ENCODE data around the gene HSPH1. TPM values are rescaled to one million over a fixed set of nuclear protein-coding genes. Genes with fewer than 3 reads are reported as not detected.
"Not testable (repeated sequence)": the region's sequence is repeated elsewhere in the genome, so short reads cannot be mapped to it uniquely, and the experiment has no call there.

HSPH1 gene
- total and polyA plus RNA-seq, 12 donors: 19.8 to 122 (median 48.2) TPM

DNA sequence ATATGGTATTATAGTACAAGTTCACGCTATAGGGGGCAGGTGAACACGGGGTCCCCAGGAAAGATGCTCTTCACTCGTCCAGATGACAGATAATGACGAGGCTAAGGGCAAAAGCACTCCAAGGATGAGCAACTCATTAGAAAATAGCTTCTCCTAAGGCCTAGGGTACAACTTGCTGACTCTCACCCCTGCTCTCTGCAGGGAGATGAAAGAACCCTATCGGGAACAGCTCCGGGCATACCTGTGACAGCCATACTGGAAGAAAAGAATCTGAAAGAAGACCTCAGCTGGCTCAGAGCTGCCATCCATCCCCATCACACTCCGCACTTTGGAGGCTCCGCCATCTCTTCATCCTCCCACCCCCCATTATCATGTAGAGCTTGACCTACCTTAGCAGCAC, 17.5 kb upstream of the HSPH1 start:
- intact Hi-C loops (cut with DNase I): no loop called here
- TF ChIP-seq, protein P1, sequence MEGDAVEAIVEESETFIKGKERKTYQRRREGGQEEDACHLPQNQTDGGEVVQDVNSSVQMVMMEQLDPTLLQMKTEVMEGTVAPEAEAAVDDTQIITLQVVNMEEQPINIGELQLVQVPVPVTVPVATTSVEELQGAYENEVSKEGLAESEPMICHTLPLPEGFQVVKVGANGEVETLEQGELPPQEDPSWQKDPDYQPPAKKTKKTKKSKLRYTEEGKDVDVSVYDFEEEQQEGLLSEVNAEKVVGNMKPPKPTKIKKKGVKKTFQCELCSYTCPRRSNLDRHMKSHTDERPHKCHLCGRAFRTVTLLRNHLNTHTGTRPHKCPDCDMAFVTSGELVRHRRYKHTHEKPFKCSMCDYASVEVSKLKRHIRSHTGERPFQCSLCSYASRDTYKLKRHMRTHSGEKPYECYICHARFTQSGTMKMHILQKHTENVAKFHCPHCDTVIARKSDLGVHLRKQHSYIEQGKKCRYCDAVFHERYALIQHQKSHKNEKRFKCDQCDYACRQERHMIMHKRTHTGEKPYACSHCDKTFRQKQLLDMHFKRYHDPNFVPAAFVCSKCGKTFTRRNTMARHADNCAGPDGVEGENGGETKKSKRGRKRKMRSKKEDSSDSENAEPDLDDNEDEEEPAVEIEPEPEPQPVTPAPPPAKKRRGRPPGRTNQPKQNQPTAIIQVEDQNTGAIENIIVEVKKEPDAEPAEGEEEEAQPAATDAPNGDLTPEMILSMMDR (IDR thresholded peaks at IDR 0.05): no peak
- no peak for TF ChIP-seq POLR2A (IDR thresholded peaks at IDR 0.05)
- Histone ChIP-seq H3K9me3 (replicated peaks in 1 of 3) (no peaks in the 10 kb centered on the region), H3K27me3 (no peaks in the 10 kb centered on the region), H3K4me3 (no peak overlapping the region), H3K27ac (no peak overlapping the region), H3K36me3 (replicated peaks in 1 of 2) (no peaks in the 10 kb centered on the region), H3K4me1 (replicated peaks in 1 of 2) (no peaks in the 10 kb centered on the region)
- no peak for DNase-seq
- WGBS, 4 donors: 88 to 95% (median 92%) methylated on average over 8 of the region's 8 CpGs

- intact Hi-C loops (cut with DNase I); H3K9me3 ChIP-seq (replicated peaks in 1 of 3); H3K4me3 ChIP-seq; H3K36me3 ChIP-seq (replicated peaks in 1 of 2); H3K27ac ChIP-seq; H3K4me1 ChIP-seq (replicated peaks in 1 of 2); H3K27me3 ChIP-seq; DNase-seq: not testable (repeated sequence)
- WGBS, 4 donors: 86 to 90% (median 87%) methylated on average over 12 of the region's 12 CpGs
Measured at GRCh38 chr13:31177813-31178495, 16.2 kb upstream of the HSPH1 start.

GRCh38 chr13:31175847-31176532, 14.3 kb upstream of the HSPH1 start:
- TF ChIP-seq, protein P1 (IDR thresholded peaks at IDR 0.05): no peak
- Histone ChIP-seq H3K27me3 (no peaks in the 10 kb centered on the region), H3K4me1 (replicated peaks in 1 of 2) (no peaks in the 10 kb centered on the region), H3K27ac (no peak overlapping the region), H3K36me3 (replicated peaks in 1 of 2) (no peaks in the 10 kb centered on the region), H3K4me3 (no peak overlapping the region), H3K9me3 (replicated peaks in 1 of 3) (no peaks in the 10 kb centered on the region)
- intact Hi-C loops (cut with DNase I): no loop called here
- DNase-seq: no peak
- WGBS, 4 donors: 75 to 100% (median 79%) methylated on average over 3 of the region's 3 CpGs

DNA sequence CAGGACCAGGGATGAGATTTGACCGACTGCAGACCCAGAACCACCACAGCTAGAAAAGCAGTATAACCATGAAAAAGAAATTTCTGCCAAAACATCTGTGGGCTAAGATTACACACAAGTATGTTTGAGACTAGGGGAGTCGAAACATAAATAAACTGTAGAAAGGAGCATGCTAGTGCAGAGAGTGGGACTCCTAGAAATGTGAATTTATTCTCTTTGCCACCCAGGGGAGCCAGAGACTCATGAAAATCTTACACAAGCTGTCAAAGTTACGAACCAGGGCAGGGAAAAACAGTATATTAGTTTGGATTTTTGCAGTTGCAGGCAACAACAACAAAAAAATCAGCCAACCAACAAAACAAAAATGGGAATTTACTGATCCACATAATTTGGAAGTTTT, 12.3 kb upstream of the HSPH1 start:
- intact Hi-C loops (cut with DNase I): no loop called here
- no peak overlapping the region for H3K4me3 ChIP-seq
- no peak for TF ChIP-seq POLR2A (IDR thresholded peaks at IDR 0.05)
- TF ChIP-seq, protein P1 (IDR thresholded peaks at IDR 0.05): no peak
- no peaks in the 10 kb centered on the region for H3K27me3 ChIP-seq
- DNase-seq: no peak
- H3K9me3 ChIP-seq (replicated peaks in 1 of 3): no peaks in the 10 kb centered on the region
- H3K27ac ChIP-seq: no peak overlapping the region
- no peaks in the 10 kb centered on the region for H3K4me1 ChIP-seq (replicated peaks in 1 of 2)
- whole genome bisulfite sequencing, 4 donors: 66 to 76% (median 71%) methylated on average over 3 of the region's 3 CpGs
- H3K36me3 ChIP-seq (replicated peaks in 1 of 2): no peaks in the 10 kb centered on the region

DNA sequence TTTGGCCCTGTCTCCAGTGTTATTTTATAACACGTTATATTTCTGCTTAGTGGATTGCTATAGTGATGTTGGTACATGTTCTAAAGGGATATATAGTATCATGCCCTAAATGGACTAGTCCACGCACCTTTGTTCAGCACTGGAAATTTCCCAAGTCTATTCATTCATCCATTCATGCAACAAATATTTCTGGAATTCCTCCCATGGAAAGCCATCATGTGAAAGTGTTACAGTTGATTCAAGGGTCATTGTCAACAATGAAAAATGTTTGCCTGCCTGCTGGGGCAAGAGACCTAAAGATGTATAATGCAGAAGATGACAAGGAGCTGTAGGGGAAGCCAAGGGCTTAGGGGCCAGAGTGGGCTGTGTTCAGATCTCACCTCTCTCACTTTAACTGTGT, 10.8 kb upstream of the HSPH1 start:
- TF ChIP-seq, protein P1 (IDR thresholded peaks at IDR 0.05): no peak
- TF ChIP-seq POLR2A (IDR thresholded peaks at IDR 0.05): no peak
- no peaks in the 10 kb centered on the region for H3K4me1 ChIP-seq (replicated peaks in 1 of 2)
- WGBS, 4 donors: 57 to 58% (median 57%) methylated on average over 2 of the region's 2 CpGs
- no peaks in the 10 kb centered on the region for H3K27me3 ChIP-seq
- no peak overlapping the region for H3K27ac ChIP-seq
- no peaks in the 10 kb centered on the region for H3K9me3 ChIP-seq (replicated peaks in 1 of 3)
- intact Hi-C loops (cut with DNase I): no loop called here
- DNase-seq: no peak
- H3K4me3 ChIP-seq: no peak overlapping the region
- H3K36me3 ChIP-seq (replicated peaks in 1 of 2): no peaks in the 10 kb centered on the region

Measured in adrenal gland (tissue), 12 donors.